HCT116 (cell line): Measurements from ENCODE around the gene TPP1. TPM values are rescaled to one million over a fixed set of nuclear protein-coding genes. Genes with fewer than 3 reads are reported as not detected.

Experiments
- ATAC-seq: fragments of 200-7000 bp; cut with Tn5 transposase; 2 replicates; pipeline ENCODE4 v1.9.1; 2020; ENCODE audit warnings: mild to moderate bottlenecking, moderate library complexity
- BruUV-seq: library from RNA; stranded (reverse); fragments of 400-500 nt; replicated peaks from 2 replicates; lab custom pipeline; 2021; lab: Mats Ljungman, UMichigan
- CTCF ChIA-PET: fragments of 300-600 bp; sonication (Branson Sonifier 250); formaldehyde crosslinking; loops from one replicate; lab custom pipeline; 2021; ENCODE audit warnings: antibody characterized with exemption; lab: Charles Lee
- POLR2A ChIA-PET: fragments of 300-600, 350-600 bp; sonication (Branson Sonifier 250); formaldehyde crosslinking; loops from one replicate; lab custom pipeline; 2021; ENCODE audit warnings: antibody characterized with exemption; lab: Charles Lee
- RAD21 ChIA-PET, 2 experiments: fragments of 300-600 bp; sonication (Branson Sonifier 250); formaldehyde crosslinking; loops; one replicate each; lab custom pipeline; 2023; ENCODE audit warnings: low total read pairs in 2 of 2; ENCODE audit not compliant: uncharacterized antibody in 2 of 2, unreplicated experiment in 2 of 2, low non-redundant PET in 1 of 2; lab: Charles Lee
- DNase-seq: peaks from one replicate; pipeline ENCODE4 v3.0.0-alpha.2; 2010; ENCODE audit warnings: low read depth, low spot score
- H2AFZ ChIP-seq: fragments of 200-600 bp; shearing (Covaris generic), sonication (generic); 2 replicates; pipeline ENCODE4 v1.6.1; 2017; ENCODE audit warnings: low read depth, mixed run types, mixed read lengths, antibody characterized with exemption, low read length; ENCODE audit not compliant: poor library complexity, severe bottlenecking
- H3K27ac ChIP-seq: 2 replicates; pipeline ENCODE4 v1.5.1; 2012; ENCODE audit warnings: low read depth, low read length
- H3K27me3 ChIP-seq: fragments of 200-600 bp; sonication (generic); 2 replicates; pipeline ENCODE4 v1.6.1; 2016; ENCODE audit warnings: mixed run types, low read length, mixed read lengths; ENCODE audit not compliant: insufficient read depth
- H3K36me3 ChIP-seq, 2 experiments: fragments of 200-500 bp in 1 of 2; fragments of 200-600 bp in 1 of 2; sonication (Bioruptor generic) in 1 of 2; sonication (generic) in 1 of 2; 2 replicates each; pipeline versions ENCODE4 v1.5.1 to v1.6.1; 2014 to 2016; ENCODE audit warnings: low read length in 2 of 2, inconsistent platforms in 1 of 2, mixed read lengths in 1 of 2, mixed run types in 1 of 2; ENCODE audit not compliant: insufficient read depth in 2 of 2, control insufficient read depth in 1 of 2
- H3K4me1 ChIP-seq, 2 experiments: fragments of 200-600 bp in 1 of 2; sonication (generic) in 1 of 2; 2 replicates each; pipeline versions ENCODE4 v1.5.1 to v1.6.1; 2012 to 2017; ENCODE audit warnings: low read length in 2 of 2, inconsistent platforms in 1 of 2, mild to moderate bottlenecking in 1 of 2, mixed read lengths in 1 of 2, mixed run types in 1 of 2, moderate library complexity in 1 of 2; ENCODE audit not compliant: insufficient read depth in 2 of 2, control insufficient read depth in 1 of 2
- H3K4me2 ChIP-seq: fragments of 200-600 bp; sonication (generic); 2 replicates; pipeline ENCODE4 v1.6.1; 2017; ENCODE audit warnings: mixed run types, low read length, mixed read lengths
- H3K4me3 ChIP-seq, 2 experiments: fragments of 200-600 bp in 1 of 2; sonication (generic) in 1 of 2; replicated peaks in 1 of 2; 2 replicates each; pipeline ENCODE4 v1.5.1; 2011 to 2016; ENCODE audit warnings: low read length in 2 of 2, control low read depth in 1 of 2, low read depth in 1 of 2, mild to moderate bottlenecking in 1 of 2, mixed read lengths in 1 of 2, mixed run types in 1 of 2
- H3K79me2 ChIP-seq: fragments of 200-600 bp; sonication (generic); 2 replicates; pipeline ENCODE4 v1.6.1; 2017; ENCODE audit warnings: mild to moderate bottlenecking, mixed run types, low read length, moderate library complexity, mixed read lengths; ENCODE audit not compliant: insufficient read depth
- H3K9ac ChIP-seq: fragments of 200-600 bp; sonication (generic); 2 replicates; pipeline ENCODE4 v1.6.1; 2016; ENCODE audit warnings: low read length, mixed read lengths
- H3K9me2 ChIP-seq: fragments of 200-600 bp; sonication (generic), shearing (Covaris generic); 2 replicates; pipeline ENCODE4 v1.6.1; 2017; ENCODE audit warnings: mixed run types, mild to moderate bottlenecking, moderate library complexity; ENCODE audit not compliant: insufficient read depth
- H3K9me3 ChIP-seq, 2 experiments: fragments of 200-500 bp in 1 of 2; fragments of 200-600 bp in 1 of 2; sonication (Bioruptor generic) in 1 of 2; sonication (generic) in 1 of 2; 2 replicates each; pipeline ENCODE4 v1.6.1; 2014 to 2017; ENCODE audit warnings: low read length in 2 of 2, mixed read lengths in 2 of 2, inconsistent platforms in 1 of 2, low read depth in 1 of 2, mild to moderate bottlenecking in 1 of 2, mixed run types in 1 of 2, moderate library complexity in 1 of 2; ENCODE audit not compliant: control insufficient read depth in 1 of 2, insufficient read depth in 1 of 2
- H4K20me1 ChIP-seq: fragments of 200-600 bp; sonication (generic), shearing (Covaris generic); 2 replicates; pipeline ENCODE4 v1.6.1; 2017; ENCODE audit warnings: mixed run types, mild to moderate bottlenecking, moderate library complexity; ENCODE audit not compliant: insufficient read depth
- ATF3 ChIP-seq: IDR thresholded peaks from 2 replicates; pipeline ENCODE4 v1.6.1; 2012
- CBX3 ChIP-seq: IDR thresholded peaks from 2 replicates; pipeline ENCODE4 v1.6.1; 2012; ENCODE audit warnings: low read depth
- JUND ChIP-seq: IDR thresholded peaks from 2 replicates; pipeline ENCODE4 v1.6.1; 2012
- MAX ChIP-seq: IDR thresholded peaks from 2 replicates; pipeline ENCODE4 v1.6.1; 2012
- POLR2A ChIP-seq: IDR thresholded peaks from 2 replicates; pipeline ENCODE4 v1.7.0; 2011; ENCODE audit warnings: borderline replicate concordance; ENCODE audit not compliant: insufficient read depth, insufficient read length; ENCODE audit errors: extremely low read depth
- RAD21 ChIP-seq: IDR thresholded peaks from 2 replicates; pipeline ENCODE4 v1.6.1; 2012; ENCODE audit warnings: low read depth, mild to moderate bottlenecking
- REST ChIP-seq: IDR thresholded peaks from 2 replicates; pipeline ENCODE4 v1.6.1; 2012; ENCODE audit warnings: low read depth
- SIN3A ChIP-seq: IDR thresholded peaks from 2 replicates; pipeline ENCODE4 v1.6.1; 2012; ENCODE audit warnings: low read depth
- SP1 ChIP-seq: IDR thresholded peaks from 2 replicates; pipeline ENCODE4 v1.6.1; 2012; ENCODE audit warnings: low read depth
- SRF ChIP-seq: IDR thresholded peaks from 2 replicates; pipeline ENCODE4 v1.6.1; 2012; ENCODE audit warnings: low read depth
- YY1 ChIP-seq: IDR thresholded peaks from 2 replicates; pipeline ENCODE4 v1.6.1; 2011; ENCODE audit warnings: low read length, low read depth, moderate library complexity, mild to moderate bottlenecking; ENCODE audit not compliant: insufficient replicate concordance; ENCODE audit errors: extremely low read depth
- ZBTB33 ChIP-seq: IDR thresholded peaks from 2 replicates; pipeline ENCODE4 v1.6.1; 2011; ENCODE audit warnings: mild to moderate bottlenecking, low read length, moderate library complexity; ENCODE audit not compliant: insufficient replicate concordance; ENCODE audit errors: extremely low read depth
- ZNF274 ChIP-seq: fragments of 200-500 bp; sonication (Bioruptor generic); IDR thresholded peaks from 2 replicates; pipeline ENCODE4 v1.6.1; 2014; ENCODE audit warnings: mild to moderate bottlenecking, low read depth, low read length, inconsistent platforms
- intact Hi-C: fragments of 100-400 bp; cut with micrococcal nuclease; formaldehyde crosslinking; loops from 2 replicates; pipeline ENCODE4 v1.10.0; 2022
- total RNA-seq: library from RNA; stranded (reverse); gene quantifications from one replicate; pipeline ENCODE4 v1.2.1, GENCODE V29; 2021; ENCODE audit not compliant: unreplicated experiment

Gene TPP1
- total RNA-seq, 1 experiment from 2014 or later: 44.7 TPM

- TF ChIP-seq ZBTB33 (no peak), CBX3 (no peak), JUND (no peak), POLR2A (no peak), YY1 (no peak), SP1 (no peak), ZNF274 (no peak), SIN3A (no peak), ATF3 (no peak), MAX (no peak)
- TF ChIP-seq, all 23 proteins: peak for 0
Measured at GRCh38 chr11:6567371-6567745, 51.9 kb downstream of the TPP1 start (continued).

- DNase-seq (no peak), ATAC-seq (no peak)
- Histone ChIP-seq H3K9me3 (no peaks in the 10 kb centered on the region), H3K9ac (no peak overlapping the region), H4K20me1 (no peaks in the 10 kb centered on the region), H3K9me2 (no peaks in the 10 kb centered on the region), H3K4me2 (no peak overlapping the region), H3K79me2 (no peaks in the 10 kb centered on the region), H2AFZ (no peak overlapping the region), H3K4me3 (no peak overlapping the region), H3K4me1 (peaks cover 0 to 6% of the 10 kb centered on the region in 2 experiments; a peak in 1 of 4 replicates), H3K27me3 (no peaks in the 10 kb centered on the region), H3K27ac (no peak overlapping the region), H3K36me3 (no peaks in the 10 kb centered on the region; a peak in 1 of 4 replicates)
- intact Hi-C loops: no loop called here
- RAD21 ChIA-PET: no interaction called here
- CTCF ChIA-PET: no interaction called here
- POLR2A ChIA-PET: no interaction called here
- no TSS peak for BruUV-seq
- TF ChIP-seq ATF3: no peak
- TF ChIP-seq ZNF274: no peak
- no peak for TF ChIP-seq YY1
- no peak for TF ChIP-seq REST
- no peak for TF ChIP-seq SRF
- no peak for TF ChIP-seq RAD21
- no peak for TF ChIP-seq JUND
Measured at GRCh38 chr11:6566704-6567370, 52.4 kb downstream of the TPP1 start.
